Stomach (tissue), 9 donors: ENCODE measurements around the gene AKAP6. TPM values are rescaled to one million over a fixed set of nuclear protein-coding genes. Genes with fewer than 3 reads are reported as not detected.

Experiments used
- DNase-seq, 2 donors: peaks; one replicate each; pipeline versions ENCODE4 v3.0.0 to v3.0.0-alpha.2; 2013 to 2019
- H3K27ac ChIP-seq, 5 donors: fragments of 200-600 bp in 4 of 5; sonication (generic) in 4 of 5; one replicate each; pipeline ENCODE4 v1.5.1; 2013 to 2019; ENCODE audit warnings: mild to moderate bottlenecking in 1 of 5, moderate library complexity in 1 of 5
- H3K27me3 ChIP-seq, 3 donors: fragments of 200-600 bp; sonication (generic); one replicate each; pipeline ENCODE4 v1.5.1; 2017 to 2019; ENCODE audit warnings: mixed run types in 1 of 3
- H3K36me3 ChIP-seq, 4 donors: fragments of 200-600 bp; sonication (generic); 1 replicate in 3 of 4; 2 replicates in 1 of 4; pipeline ENCODE4 v1.5.1; 2016 to 2019
- H3K4me1 ChIP-seq, 4 donors: fragments of 200-600 bp; sonication (generic); one replicate each; pipeline ENCODE4 v1.5.1; 2016 to 2019
- H3K4me3 ChIP-seq, 4 donors: fragments of 200-600 bp; sonication (generic) in 3 of 4; one replicate each; pipeline ENCODE4 v1.5.1; 2016 to 2019; ENCODE audit warnings: mild to moderate bottlenecking in 1 of 4
- H3K9me3 ChIP-seq, 4 donors: fragments of 200-600 bp; sonication (generic); one replicate each; pipeline ENCODE4 v1.5.1; 2016 to 2019
- CTCF ChIP-seq, 7 experiments: fragments of 450-650 bp in 4 of 7; fragments of 200-600 bp in 3 of 7; sonication (generic) in 3 of 7; IDR thresholded peaks; one replicate each; pipeline ENCODE4 v1.5.1; 2016 to 2019; ENCODE audit warnings: antibody characterized with exemption in 7 of 7, control low read depth in 2 of 7, mild to moderate bottlenecking in 1 of 7
- EP300 ChIP-seq: sonication (generic); formaldehyde crosslinking; IDR thresholded peaks from one replicate; pipeline ENCODE4 v1.6.1; 2017; ENCODE audit warnings: antibody characterized with exemption
- POLR2A ChIP-seq, 4 donors: fragments of 450-650 bp; IDR thresholded peaks; one replicate each; pipeline ENCODE4 v1.6.1; 2016; ENCODE audit warnings: antibody characterized with exemption in 4 of 4, control low read depth in 2 of 4, mild to moderate bottlenecking in 1 of 4, moderate library complexity in 1 of 4
- POLR2AphosphoS5 ChIP-seq, 3 donors: sonication (generic); formaldehyde crosslinking; IDR thresholded peaks; one replicate each; pipeline ENCODE4 v1.6.1; 2016; ENCODE audit warnings: antibody characterized with exemption in 3 of 3
- WGBS, 5 donors: extraction: QIAGEN DNeasy Blood & Tissue Kit in 3 of 5; methylation state at CpG; one replicate each; pipeline versions ENCODE4 v1.1.5 to v1.1.7; 2013 to 2018; 5-methylcytosine and 5-hydroxymethylcytosine counted together
- intact Hi-C: fragments of 100-400 bp; cut with DNase I; formaldehyde crosslinking; loops from one replicate; pipeline ENCODE4 v1.15.1; 2023; ENCODE audit warnings: low total_unique reads
- polyA plus RNA-seq, 3 donors: library from polyadenylated mRNA; stranded (reverse); fragments of 200-250 nt; gene quantifications; one replicate each; pipeline ENCODE4 v1.2.3, GENCODE V29; 2013
- total RNA-seq, 5 donors: library from RNA; depleted of rRNA; stranded (reverse); fragments of >200 nt; gene quantifications; one replicate each; pipeline versions ENCODE4 v1.1.0 to v1.2.3, GENCODE V29; 2014 to 2016
- donor health status: healthy with polysubstance abuse.
- donor health status: Bipolar disorder and iron deficiency.
- donor health status: healthy.

The AKAP6 gene
- total and polyA plus RNA-seq, 8 donors = 0.15 to 132 (median 3.3) TPM

GRCh38 chr14:32654106-32654505, 325.0 kb downstream of the AKAP6 start:
- WGBS, 5 donors = 86 to 96% (median 92%) methylated on average over 1 of the region's 1 CpG
- intact Hi-C loops = no loop called here

DNA sequence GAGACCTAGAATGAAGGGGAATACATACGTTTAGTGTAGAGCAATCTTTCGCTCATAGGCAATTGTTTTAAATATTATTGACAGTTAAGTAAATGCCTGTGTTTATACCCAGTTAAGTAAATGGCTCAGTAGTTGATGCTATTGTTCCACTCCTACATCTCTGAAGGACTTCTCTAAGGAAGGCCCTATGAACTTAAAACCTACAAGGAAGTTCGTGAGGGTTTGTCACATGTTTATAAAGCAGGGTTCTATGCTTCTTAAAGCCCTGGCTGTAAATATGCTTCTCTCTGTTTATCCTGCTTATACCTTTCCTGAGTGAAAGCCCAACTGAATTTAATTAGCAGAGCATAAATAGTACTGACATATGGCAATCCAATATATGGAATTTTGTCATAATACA, 327.5 kb downstream of the AKAP6 start:
- TF ChIP-seq POLR2AphosphoS5 (IDR thresholded peaks at IDR 0.05) (no peak), EP300 (no peak), POLR2A (IDR thresholded peaks at IDR 0.05) (no peak), CTCF (IDR thresholded peaks at IDR 0.05) (no peak)
- Histone ChIP-seq H3K36me3 (no peaks in the 10 kb centered on the region), H3K4me3 (no peak overlapping the region), H3K27ac (no peak overlapping the region), H3K4me1 (no peaks in the 10 kb centered on the region), H3K27me3 (no peaks in the 10 kb centered on the region), H3K9me3 (no peaks in the 10 kb centered on the region)
- intact Hi-C loops = no loop called here
- no peak for DNase-seq
- WGBS, 5 donors = 72 to 90% (median 80%) methylated on average over 3 of the region's 3 CpGs

More at GRCh38 chr14:32654106-32654505, 325.0 kb downstream of the AKAP6 start:
- no peak for TF ChIP-seq EP300
- no peak for TF ChIP-seq POLR2AphosphoS5 (IDR thresholded peaks at IDR 0.05)
- no peak for TF ChIP-seq CTCF (IDR thresholded peaks at IDR 0.05)
- TF ChIP-seq POLR2A (IDR thresholded peaks at IDR 0.05) = no peak
- Histone ChIP-seq H3K4me1 (no peaks in the 10 kb centered on the region), H3K27me3 (no peaks in the 10 kb centered on the region), H3K36me3 (no peaks in the 10 kb centered on the region), H3K9me3 (no peaks in the 10 kb centered on the region), H3K4me3 (no peak overlapping the region), H3K27ac (no peak overlapping the region)
- no peak for DNase-seq

- Histone ChIP-seq H3K9me3 (no peaks in the 10 kb centered on the region), H3K36me3 (no peaks in the 10 kb centered on the region), H3K27ac (no peak overlapping the region), H3K4me1 (no peaks in the 10 kb centered on the region), H3K4me3 (no peak overlapping the region), H3K27me3 (no peaks in the 10 kb centered on the region)
- TF ChIP-seq POLR2AphosphoS5 (IDR thresholded peaks at IDR 0.05) (no peak), POLR2A (IDR thresholded peaks at IDR 0.05) (no peak), EP300 (no peak), CTCF (IDR thresholded peaks at IDR 0.05) (no peak)
- intact Hi-C loops = no loop called here
- 35 to 72% (median 57%) methylated on average over 4 of the region's 4 CpGs for WGBS, 5 donors
- DNase-seq = peak in 1 of 2 donors; percentile 38
Measured at GRCh38 chr14:32657081-32657480, 328.0 kb downstream of the AKAP6 start.

- Histone ChIP-seq H3K36me3 (no peaks in the 10 kb centered on the region), H3K4me3 (no peak overlapping the region), H3K27me3 (no peaks in the 10 kb centered on the region), H3K9me3 (no peaks in the 10 kb centered on the region), H3K27ac (no peak overlapping the region), H3K4me1 (no peaks in the 10 kb centered on the region)
- intact Hi-C loops = no loop called here
- TF ChIP-seq CTCF (IDR thresholded peaks at IDR 0.05) = no peak
- no peak for TF ChIP-seq POLR2A (IDR thresholded peaks at IDR 0.05)
- TF ChIP-seq POLR2AphosphoS5 (IDR thresholded peaks at IDR 0.05) = no peak
- TF ChIP-seq EP300 = no peak
- 65 to 83% (median 79%) methylated on average over 6 of the region's 6 CpGs for WGBS, 5 donors
- no peak for DNase-seq
Measured at GRCh38 chr14:32661216-32661615, 332.1 kb downstream of the AKAP6 start.
